Naive B cell (primary cell): ENCODE measurements around the gene FRY. TPM values are rescaled to one million over a fixed set of nuclear protein-coding genes. Genes with fewer than 3 reads are reported as not detected.

ENCODE experiments used
- ATAC-seq, 2 donors: fragments of 150-1000 bp; cut with Tn5 transposase; 2 replicates each; pipeline ENCODE4 v1.10.0; 2021; ENCODE audit warnings: low read depth in 2 of 2, mild to moderate bottlenecking in 2 of 2, moderate library complexity in 2 of 2
- DNase-seq: peaks from one replicate; pipeline ENCODE4 v3.0.0; 2022
- H3K27ac Mint-ChIP-seq, 6 donors: one replicate each; pipeline ENCODE4 v1.8.0; 2020 to 2022; ENCODE audit warnings: mild to moderate bottlenecking in 6 of 6, mixed read lengths in 6 of 6, moderate library complexity in 5 of 6, inconsistent platforms in 2 of 6
- H3K27me3 Mint-ChIP-seq, 3 donors: one replicate each; pipeline ENCODE4 v1.8.0; 2021 to 2022; ENCODE audit warnings: mixed read lengths in 3 of 3, mild to moderate bottlenecking in 1 of 3
- H3K36me3 Mint-ChIP-seq, 2 donors: one replicate each; pipeline ENCODE4 v1.8.0; 2020 to 2022; ENCODE audit warnings: mixed read lengths in 2 of 2, inconsistent platforms in 1 of 2, mild to moderate bottlenecking in 1 of 2
- H3K4me1 Mint-ChIP-seq, 3 donors: one replicate each; pipeline ENCODE4 v1.8.0; 2020 to 2022; ENCODE audit warnings: mixed read lengths in 3 of 3, inconsistent platforms in 1 of 3, mild to moderate bottlenecking in 1 of 3, moderate library complexity in 1 of 3
- H3K4me3 Mint-ChIP-seq, 8 donors: one replicate each; pipeline ENCODE4 v1.8.0; 2020 to 2022; ENCODE audit warnings: mild to moderate bottlenecking in 8 of 8, mixed read lengths in 8 of 8, moderate library complexity in 8 of 8, inconsistent platforms in 2 of 8
- H3K9me3 Mint-ChIP-seq, 7 donors: one replicate each; pipeline ENCODE4 v1.8.0; 2020 to 2022; ENCODE audit warnings: mixed read lengths in 7 of 7, mild to moderate bottlenecking in 5 of 7, inconsistent platforms in 2 of 7, moderate library complexity in 1 of 7
- polyA plus RNA-seq, 6 donors: library from polyadenylated mRNA; unstranded; fragments of 300-500 nt; fragmentation: Illumina TruSeq; gene quantifications; one replicate each; pipeline ENCODE4 v1.2.3, GENCODE V29; 2021; ENCODE audit warnings: low read depth in 6 of 6

The FRY gene
- polyA plus RNA-seq, 6 donors from 2014 or later = 0.33 to 1.4 (median 0.86) TPM

- Mint-ChIP-seq H3K36me3 (peaks cover 0 to 4% of the 10 kb centered on the region in 2 donors), H3K27ac (no peak overlapping the region), H3K9me3 (peaks cover 0 to 5% (median 0%) of the 10 kb centered on the region in 7 donors), H3K4me1 (peaks cover 0 to 4% (median 0%) of the 10 kb centered on the region in 3 donors), H3K27me3 (peaks cover 0 to 8% (median 0%) of the 10 kb centered on the region in 3 donors), H3K4me3 (no peak overlapping the region)
- no peak for DNase-seq
- ATAC-seq = no peak
These were observed 55.3 kb downstream of the FRY start for GRCh38 chr13:32086791-32087441.

DNA sequence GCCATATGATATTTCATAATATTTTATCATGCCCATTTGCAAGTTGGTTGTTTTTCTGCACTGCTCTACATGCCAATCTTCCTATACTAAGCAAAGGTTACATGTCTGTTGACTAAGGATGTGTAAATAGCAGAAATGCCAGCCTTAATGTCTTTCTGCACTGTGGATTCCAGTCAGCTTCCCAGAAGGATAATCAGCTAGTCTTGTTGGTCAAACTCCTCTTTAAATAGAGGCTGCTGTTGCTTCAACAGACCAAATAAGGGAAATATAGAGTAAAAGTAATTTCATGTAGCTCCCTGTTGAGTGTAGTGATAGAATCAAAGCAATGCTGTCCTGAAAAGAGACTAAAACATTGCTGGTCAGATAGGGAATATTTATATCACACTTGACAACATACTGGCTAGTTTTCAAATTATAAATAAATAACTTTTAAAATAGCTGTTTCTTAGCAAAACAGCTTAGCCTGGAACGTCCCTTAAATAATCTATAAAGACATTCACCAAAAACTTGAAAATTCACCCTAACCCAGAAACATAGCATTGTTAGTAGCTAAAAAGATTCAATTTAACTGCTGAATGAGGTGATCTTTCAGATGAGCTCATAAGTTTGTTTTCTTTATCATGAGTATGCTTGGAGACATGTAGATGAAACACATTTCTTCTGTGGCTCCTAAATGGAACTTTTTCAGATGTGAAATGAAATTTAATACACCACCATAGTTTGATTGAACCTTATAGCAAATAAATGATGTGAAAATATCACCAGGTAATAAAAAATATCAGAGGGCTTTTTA is 56.6 kb downstream of the FRY start:
- H3K27me3 Mint-ChIP-seq = peaks cover 0 to 8% (median 0%) of the 10 kb centered on the region in 3 donors
- ATAC-seq = no peak
- H3K9me3 Mint-ChIP-seq = peaks cover 0 to 5% (median 0%) of the 10 kb centered on the region in 7 donors
- no peak overlapping the region for H3K27ac Mint-ChIP-seq
- DNase-seq = no peak
- H3K4me1 Mint-ChIP-seq = peaks cover 0 to 4% (median 0%) of the 10 kb centered on the region in 3 donors
- H3K4me3 Mint-ChIP-seq = no peak overlapping the region
- H3K36me3 Mint-ChIP-seq = peaks cover 0 to 4% of the 10 kb centered on the region in 2 donors

- no peak overlapping the region for H3K27ac Mint-ChIP-seq
- H3K9me3 Mint-ChIP-seq = peaks cover 0 to 5% (median 0%) of the 10 kb centered on the region in 7 donors
- ATAC-seq (no peak), DNase-seq (no peak)
- peaks cover 0 to 4% (median 0%) of the 10 kb centered on the region in 3 donors for H3K4me1 Mint-ChIP-seq
- H3K4me3 Mint-ChIP-seq = no peak overlapping the region
- H3K27me3 Mint-ChIP-seq = peaks cover 0 to 8% (median 0%) of the 10 kb centered on the region in 3 donors
- H3K36me3 Mint-ChIP-seq = peaks cover 0 to 4% of the 10 kb centered on the region in 2 donors
These were observed 60.9 kb downstream of the FRY start for GRCh38 chr13:32092496-32092895.

DNA sequence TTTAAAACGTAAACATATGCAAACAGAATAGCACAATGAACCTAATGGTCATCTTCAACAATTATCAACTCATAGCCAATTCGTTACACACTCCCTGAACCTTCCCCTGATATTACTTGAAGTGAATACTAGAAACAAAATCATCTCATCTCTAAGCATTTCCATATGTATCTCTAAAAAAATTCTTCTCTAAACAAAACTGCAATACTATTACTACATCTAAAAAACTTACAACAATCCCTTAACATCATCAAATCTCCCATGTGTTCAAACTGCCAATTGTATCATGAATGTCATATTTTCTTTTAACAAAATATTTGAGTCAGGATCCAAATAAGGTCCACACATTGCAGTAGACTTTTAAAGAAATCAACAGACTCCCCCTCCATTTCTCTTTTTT is 61.4 kb downstream of the FRY start:
- Mint-ChIP-seq H3K4me3 (no peak overlapping the region), H3K27ac (peak overlapping the region in 1 of 6 donors; percentile 15), H3K9me3 (peaks cover 0 to 5% (median 0%) of the 10 kb centered on the region in 7 donors), H3K27me3 (peaks cover 0 to 8% (median 0%) of the 10 kb centered on the region in 3 donors), H3K36me3 (peaks cover 0 to 4% of the 10 kb centered on the region in 2 donors), H3K4me1 (peaks cover 0 to 4% (median 0%) of the 10 kb centered on the region in 3 donors)
- ATAC-seq = no peak
- DNase-seq = no peak

DNA sequence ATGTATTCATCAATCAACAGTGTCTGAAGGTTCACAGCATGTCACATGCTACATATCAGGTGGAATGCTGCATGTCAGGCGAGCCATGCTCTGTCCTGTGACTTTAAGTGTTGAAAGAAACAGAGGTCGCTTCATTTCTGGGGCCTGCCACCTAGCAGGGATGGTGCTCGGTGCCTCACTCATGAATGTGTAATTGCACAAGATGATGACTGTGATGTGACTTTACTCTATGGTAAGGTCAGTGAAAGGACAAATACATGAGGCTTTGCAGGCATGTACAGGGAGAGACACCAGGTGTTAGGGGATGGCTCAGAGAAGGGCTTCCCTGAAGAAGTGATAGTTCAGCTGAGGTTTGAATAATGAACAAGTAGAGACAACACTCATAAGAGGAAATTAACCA is 66.7 kb downstream of the FRY start:
- H3K27ac Mint-ChIP-seq = no peak overlapping the region
- H3K4me3 Mint-ChIP-seq = no peak overlapping the region
- no peaks in the 10 kb centered on the region for H3K4me1 Mint-ChIP-seq
- ATAC-seq (no peak), DNase-seq (no peak)
- no peaks in the 10 kb centered on the region for H3K27me3 Mint-ChIP-seq
- H3K9me3 Mint-ChIP-seq = no peaks in the 10 kb centered on the region
- H3K36me3 Mint-ChIP-seq = no peaks in the 10 kb centered on the region

DNA sequence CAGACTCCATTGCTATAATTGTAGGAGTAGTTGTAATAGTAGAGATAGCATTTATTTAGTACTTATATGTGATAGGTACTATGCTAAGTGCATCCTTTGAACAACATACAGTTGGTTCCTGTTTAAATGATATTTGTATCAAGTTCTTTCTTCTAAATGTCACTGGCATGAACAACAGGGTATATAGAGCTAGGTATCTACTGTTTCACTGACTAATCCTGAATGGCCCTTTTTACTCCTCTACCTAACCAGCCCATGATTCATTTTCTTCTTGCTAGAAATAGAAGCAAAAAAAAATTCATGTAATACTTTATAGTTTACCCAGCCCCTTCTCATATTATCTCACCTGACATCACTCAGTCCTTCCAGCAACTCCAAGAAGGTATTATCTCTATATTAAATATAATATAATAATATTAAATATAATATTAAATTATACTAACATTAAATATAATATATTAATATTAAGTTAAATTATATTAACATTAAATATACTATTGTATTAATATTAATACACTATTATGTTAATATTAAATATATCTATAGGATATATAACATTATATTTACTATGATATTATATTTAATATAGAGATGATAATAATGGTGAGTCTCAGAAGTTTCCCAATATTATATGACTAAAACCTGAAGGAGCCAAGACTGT is 74.2 kb downstream of the FRY start:
- ATAC-seq (no peak), DNase-seq (no peak)
- Mint-ChIP-seq H3K27me3 (no peaks in the 10 kb centered on the region), H3K36me3 (no peaks in the 10 kb centered on the region), H3K27ac (no peak overlapping the region), H3K9me3 (peaks cover 0 to 6% (median 0%) of the 10 kb centered on the region in 7 donors), H3K4me1 (peaks cover 0 to under 1% (median 0%) of the 10 kb centered on the region in 3 donors), H3K4me3 (no peak overlapping the region)

- Mint-ChIP-seq H3K36me3 (no peaks in the 10 kb centered on the region), H3K27ac (no peak overlapping the region), H3K9me3 (peaks cover 0 to 6% (median 0%) of the 10 kb centered on the region in 7 donors), H3K27me3 (no peaks in the 10 kb centered on the region), H3K4me3 (no peak overlapping the region), H3K4me1 (peaks cover 0 to 8% (median 3%) of the 10 kb centered on the region in 3 donors)
- no peak for DNase-seq
- no peak for ATAC-seq
These were observed 75.9 kb downstream of the FRY start for GRCh38 chr13:32107474-32107873.

GRCh38 chr13:32107973-32108372 is 76.4 kb downstream of the FRY start:
- DNase-seq = no peak

GRCh38 chr13:32113532-32113931 is 82.0 kb downstream of the FRY start:
- H3K4me1 Mint-ChIP-seq = peaks cover 5 to 24% (median 10%) of the 10 kb centered on the region in 3 donors
- no peaks in the 10 kb centered on the region for H3K9me3 Mint-ChIP-seq
- no peaks in the 10 kb centered on the region for H3K36me3 Mint-ChIP-seq
- no peak overlapping the region for H3K27ac Mint-ChIP-seq
- no peaks in the 10 kb centered on the region for H3K27me3 Mint-ChIP-seq
- DNase-seq (no peak), ATAC-seq (no peak)
- no peak overlapping the region for H3K4me3 Mint-ChIP-seq

More at GRCh38 chr13:32107973-32108372, 76.4 kb downstream of the FRY start:
- H3K36me3 Mint-ChIP-seq = no peaks in the 10 kb centered on the region
- H3K4me1 Mint-ChIP-seq = peaks cover 0 to 8% (median 3%) of the 10 kb centered on the region in 3 donors
- H3K9me3 Mint-ChIP-seq = peaks cover 0 to 6% (median 0%) of the 10 kb centered on the region in 7 donors
- no peak overlapping the region for H3K4me3 Mint-ChIP-seq
- H3K27ac Mint-ChIP-seq = no peak overlapping the region
- no peaks in the 10 kb centered on the region for H3K27me3 Mint-ChIP-seq
- no peak for ATAC-seq

GRCh38 chr13:32114284-32114950 is 82.8 kb downstream of the FRY start:
- no peaks in the 10 kb centered on the region for H3K27me3 Mint-ChIP-seq
- H3K36me3 Mint-ChIP-seq = no peaks in the 10 kb centered on the region
- peaks cover 5 to 24% (median 10%) of the 10 kb centered on the region in 3 donors for H3K4me1 Mint-ChIP-seq
- H3K4me3 Mint-ChIP-seq = no peak overlapping the region
- ATAC-seq = no peak
- H3K27ac Mint-ChIP-seq = peak overlapping the region in 1 of 6 donors; percentile 43
- no peak for DNase-seq
- no peaks in the 10 kb centered on the region for H3K9me3 Mint-ChIP-seq

GRCh38 chr13:32115066-32115465 is 83.5 kb downstream of the FRY start:
- H3K4me3 Mint-ChIP-seq = no peak overlapping the region
- no peaks in the 10 kb centered on the region for H3K36me3 Mint-ChIP-seq
- H3K9me3 Mint-ChIP-seq = no peaks in the 10 kb centered on the region
- DNase-seq = no peak
- H3K4me1 Mint-ChIP-seq = peaks cover 5 to 24% (median 10%) of the 10 kb centered on the region in 3 donors
- no peaks in the 10 kb centered on the region for H3K27me3 Mint-ChIP-seq
- H3K27ac Mint-ChIP-seq = no peak overlapping the region
- ATAC-seq = peak in 1 of 2 donors; percentile 40

GRCh38 chr13:32116210-32116609 is 84.6 kb downstream of the FRY start:
- Mint-ChIP-seq H3K9me3 (peaks cover 0 to 1% (median 0%) of the 10 kb centered on the region in 7 donors), H3K4me1 (peaks cover 5 to 19% (median 9%) of the 10 kb centered on the region in 3 donors), H3K4me3 (no peak overlapping the region), H3K36me3 (no peaks in the 10 kb centered on the region), H3K27ac (no peak overlapping the region), H3K27me3 (no peaks in the 10 kb centered on the region)
- ATAC-seq (no peak), DNase-seq (no peak)

DNA sequence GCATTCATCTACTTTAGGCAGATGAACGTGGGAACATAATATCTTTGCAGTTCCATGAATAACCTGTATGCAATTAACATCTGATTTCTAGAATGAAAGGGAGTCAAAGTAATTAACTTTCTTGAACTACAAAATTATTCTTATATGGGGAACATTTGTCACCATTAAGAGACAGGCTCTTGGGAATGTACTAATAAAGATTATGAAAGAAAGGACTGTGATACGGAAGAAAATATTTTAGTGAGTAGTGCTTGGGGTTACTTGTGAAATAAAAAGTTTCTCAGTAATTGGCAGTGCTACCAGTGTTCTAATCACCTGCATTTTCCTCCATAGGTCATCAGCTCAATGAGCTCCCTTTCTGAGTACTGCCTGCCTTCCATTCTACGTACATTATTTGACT is 85.4 kb downstream of the FRY start:
- Mint-ChIP-seq H3K4me3 (no peak overlapping the region), H3K27me3 (no peaks in the 10 kb centered on the region), H3K27ac (no peak overlapping the region), H3K36me3 (no peaks in the 10 kb centered on the region), H3K4me1 (peaks cover 5 to 15% (median 7%) of the 10 kb centered on the region in 3 donors), H3K9me3 (peaks cover 0 to 1% (median 0%) of the 10 kb centered on the region in 7 donors)
- no peak for DNase-seq
- ATAC-seq = no peak
